HG02973 (cell line): ENCODE results near the gene LMAN1L.

Experiments
- ATAC-seq: cut with Tn5 transposase; IDR thresholded peaks from one replicate; pipeline ENCODE4 v1.9.1; 2021; ENCODE audit warnings: moderate library complexity; ENCODE audit not compliant: unreplicated experiment

LMAN1L gene

DNA sequence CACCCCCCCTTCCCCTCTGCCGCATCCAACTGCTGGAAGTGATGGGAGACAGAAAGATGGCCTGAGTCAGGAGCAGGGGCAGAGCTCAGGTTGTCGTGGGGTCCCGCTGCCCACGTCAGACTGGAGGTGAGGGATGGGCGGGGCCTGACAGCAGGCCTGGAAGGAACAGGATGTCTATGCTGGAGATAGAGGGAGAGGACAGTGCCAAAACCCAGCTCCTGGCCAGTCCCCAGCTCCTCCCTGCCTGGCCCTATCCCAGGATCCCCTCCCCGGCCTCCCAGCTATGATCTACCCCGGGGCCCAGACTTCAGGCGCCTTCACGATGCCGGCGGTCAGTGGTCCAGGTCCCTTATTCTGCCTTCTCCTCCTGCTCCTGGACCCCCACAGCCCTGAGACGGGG, at the start of gene LMAN1L:
TSS of gene LMAN1L (plus strand) at position 303 of the 400 bp plus-strand sequence. CDS start at position 323, 20 bp downstream.
- no peak for ATAC-seq

DNA sequence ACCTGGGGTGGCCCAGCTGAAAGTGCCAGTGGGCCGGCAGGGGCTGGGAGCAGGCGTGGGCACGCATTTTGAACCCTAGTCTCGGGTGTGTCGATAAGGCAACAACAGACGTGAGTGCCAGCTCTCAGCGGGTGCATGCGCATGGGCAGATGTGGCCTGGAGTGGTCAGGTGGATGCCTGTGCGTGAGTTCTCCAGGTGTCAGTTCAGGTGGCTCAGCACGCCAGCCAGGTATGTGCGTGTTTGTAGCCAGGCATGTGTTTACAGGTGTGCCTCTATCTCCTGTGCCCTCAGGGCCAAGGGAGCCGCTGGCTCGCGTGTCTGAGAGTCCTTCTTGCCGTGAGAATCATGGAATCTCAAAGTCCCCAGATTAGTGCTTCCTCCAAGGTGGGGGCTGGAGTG, 49.2 kb upstream of the LMAN1L start:
- ATAC-seq, result no peak

DNA sequence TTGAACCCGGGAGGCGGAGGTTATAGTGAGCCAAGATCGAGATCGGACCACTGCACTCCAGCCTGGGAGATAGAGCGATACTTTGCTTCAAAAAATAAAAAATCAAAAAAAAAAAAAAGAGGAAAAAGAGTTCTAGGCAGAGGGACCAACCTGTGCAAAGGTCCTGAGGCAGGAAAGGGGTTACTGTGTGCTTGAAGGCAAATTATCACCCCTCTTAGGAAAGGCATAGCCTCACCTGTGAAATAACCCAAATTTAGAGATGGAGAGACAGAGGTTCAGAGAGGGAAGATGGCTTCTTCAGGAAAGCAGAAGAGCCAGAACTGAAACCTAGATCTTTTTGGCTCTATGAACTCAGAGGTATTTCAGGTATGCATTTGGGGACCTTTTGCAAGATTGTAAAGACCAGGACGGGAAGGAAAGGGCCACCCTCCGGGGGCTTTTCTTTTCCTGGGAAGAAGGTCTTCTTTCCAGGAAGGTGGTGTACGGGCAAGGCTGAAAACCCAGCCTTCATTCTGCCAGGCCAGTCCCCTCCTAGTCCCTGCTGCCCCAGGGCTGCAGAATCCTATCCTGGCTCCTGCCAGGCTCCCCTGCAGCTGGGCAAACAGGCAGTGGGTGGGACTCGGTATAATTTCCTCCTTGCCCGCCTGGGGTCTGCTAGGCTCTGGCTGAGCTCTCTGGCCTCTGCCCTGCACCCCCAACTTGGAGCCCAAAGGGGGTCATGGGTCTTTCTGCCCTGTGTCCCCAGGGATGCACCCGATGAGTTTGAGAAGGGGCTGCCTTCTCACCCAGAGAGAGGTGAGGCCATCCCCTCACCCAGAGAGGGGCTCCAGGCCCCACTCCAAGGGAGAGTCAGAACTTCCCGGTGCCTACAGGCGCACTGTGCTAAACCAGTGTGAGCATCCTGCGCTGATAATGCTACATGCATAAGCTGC, 45.2 kb upstream of the LMAN1L start:
- no peak for ATAC-seq

DNA sequence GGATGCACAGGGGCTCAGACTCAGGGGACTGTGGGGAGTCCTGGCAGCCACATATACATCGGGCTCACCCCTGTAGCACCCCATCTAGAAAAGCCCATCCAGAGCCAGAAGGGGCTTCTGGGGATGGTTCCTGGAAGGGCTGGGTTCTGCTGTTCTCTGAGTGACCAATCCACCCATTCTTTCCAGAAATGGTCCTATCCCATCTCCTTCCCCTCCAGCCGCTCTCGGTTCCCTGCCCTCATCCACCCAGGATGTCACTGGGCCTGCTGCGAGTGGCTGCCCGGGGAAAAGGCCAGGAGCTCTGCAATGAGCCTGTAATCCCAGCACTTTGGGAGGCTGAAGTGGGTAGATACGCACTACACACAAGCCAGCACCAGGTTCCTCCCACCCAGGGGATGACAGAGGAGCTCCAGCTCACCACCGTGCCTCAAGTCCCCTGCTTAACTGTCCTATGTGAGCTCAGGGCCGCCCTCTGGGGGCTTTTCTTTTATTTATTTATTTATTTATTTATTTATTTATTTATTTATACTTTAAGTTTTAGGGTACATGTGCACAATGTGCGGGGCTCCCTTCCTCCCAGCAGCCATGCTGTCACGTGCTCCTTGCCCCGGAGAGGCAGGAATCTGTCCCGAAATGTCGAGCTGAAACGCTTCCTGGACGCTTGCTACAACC, 44.4 kb upstream of the LMAN1L start:
- no peak for ATAC-seq

DNA sequence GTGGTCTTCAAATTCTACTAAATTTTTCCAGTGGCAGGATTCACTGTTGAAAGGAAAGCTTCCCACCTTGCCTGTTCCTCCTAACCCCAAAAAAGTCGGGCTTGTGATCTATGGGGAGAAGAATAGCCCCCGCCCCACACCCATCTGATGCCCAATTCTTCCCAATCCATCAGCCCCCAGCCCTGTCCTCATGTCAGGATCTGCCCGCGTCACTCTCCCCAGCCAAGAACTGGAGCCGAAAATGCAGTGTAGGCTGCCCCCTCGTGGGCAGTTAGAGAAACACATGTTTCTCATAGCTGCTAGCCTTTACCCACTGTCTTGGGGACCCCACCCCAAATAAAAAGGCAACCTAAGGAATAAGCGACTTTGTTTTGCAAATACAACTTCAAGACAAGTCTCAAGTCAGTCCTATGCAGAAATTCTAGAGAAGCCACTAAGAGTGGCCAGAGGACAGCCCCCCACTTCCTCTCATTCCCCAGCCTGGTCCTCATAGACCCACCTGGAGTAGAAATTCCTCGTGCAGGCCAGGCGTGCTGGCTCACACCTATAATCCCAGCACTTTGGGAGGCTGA, 43.8 kb upstream of the LMAN1L start:
- no peak for ATAC-seq

DNA sequence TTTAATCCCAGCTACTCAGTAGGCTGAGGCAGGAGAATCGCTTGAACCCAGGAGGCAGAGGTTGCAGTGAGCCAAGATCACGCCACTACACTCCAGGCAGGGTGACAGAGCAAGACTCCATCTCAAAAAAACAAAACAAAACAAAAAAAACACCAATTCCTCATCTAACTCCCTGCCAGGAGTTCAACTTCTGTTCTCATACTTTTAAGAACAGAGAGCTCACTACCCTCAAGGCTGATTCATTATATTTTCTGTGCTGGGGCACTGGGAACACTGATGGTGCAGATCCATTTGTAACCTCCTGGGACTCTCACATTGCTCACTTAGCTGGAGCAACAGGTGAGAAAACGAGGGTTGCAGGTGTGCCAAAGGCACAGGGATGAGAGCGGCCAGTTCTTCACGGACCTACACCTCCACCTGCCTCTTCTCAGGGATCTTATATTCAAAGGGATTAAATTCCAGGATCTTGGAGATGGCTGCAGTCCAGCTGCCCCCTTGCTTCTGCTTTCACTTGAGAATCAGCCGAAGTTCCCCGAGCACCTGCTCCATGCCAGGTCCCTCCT, 43.1 kb upstream of the LMAN1L start:
- ATAC-seq, result no peak

DNA sequence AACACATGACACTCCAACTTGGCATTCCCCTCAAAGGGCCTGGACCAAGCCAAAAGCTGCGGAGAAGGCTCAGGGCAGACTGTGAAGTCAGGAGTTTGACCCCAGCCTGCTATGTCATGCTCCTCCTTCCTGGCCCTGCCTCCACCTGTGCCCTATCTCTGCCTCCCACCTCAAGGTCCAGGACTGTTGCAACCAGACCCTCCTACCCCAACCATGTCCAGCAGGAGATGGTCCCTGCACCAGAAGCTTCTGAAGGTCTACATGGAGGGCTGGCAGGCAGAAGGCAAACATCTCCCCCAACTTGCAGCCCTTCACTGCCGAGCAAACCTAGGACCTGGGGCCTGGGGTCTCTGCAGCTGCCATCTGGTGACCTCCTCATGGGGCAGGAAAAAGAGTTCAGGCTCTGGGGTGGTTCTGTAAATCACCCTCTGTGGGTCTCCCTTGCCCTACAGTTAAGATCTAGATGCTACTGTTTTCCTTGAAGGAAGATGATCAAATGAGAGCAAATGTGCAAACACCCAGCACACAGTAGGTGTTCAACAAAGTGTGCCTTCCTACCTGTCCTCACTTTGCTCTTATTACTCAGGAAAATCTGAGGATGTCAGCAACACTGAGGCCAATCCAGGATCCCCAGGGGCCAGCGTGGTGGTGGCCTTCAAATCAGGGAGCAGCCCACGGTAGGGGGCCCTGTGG, 42.3 kb upstream of the LMAN1L start:
- no peak for ATAC-seq

DNA sequence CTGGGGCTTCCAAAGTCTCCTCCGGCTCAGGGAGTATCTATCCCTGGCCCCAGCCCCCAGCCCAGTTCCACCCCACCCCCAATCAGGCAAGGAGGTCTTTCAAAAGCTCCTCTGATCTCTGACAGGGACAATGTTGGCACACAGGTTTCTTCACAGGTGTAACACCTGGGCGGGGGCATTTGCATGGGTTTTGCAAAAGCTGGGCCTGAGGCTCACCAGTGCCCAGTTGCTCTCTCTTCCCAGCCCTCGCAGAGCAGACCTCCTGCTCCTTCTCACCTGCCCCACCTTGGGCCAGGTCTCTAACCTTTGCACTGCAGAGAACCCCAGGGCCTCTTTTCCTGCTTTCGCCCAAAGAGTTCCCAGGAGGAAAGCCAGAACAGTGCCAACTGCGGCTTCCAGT, 39.3 kb upstream of the LMAN1L start:
- no peak for ATAC-seq

DNA sequence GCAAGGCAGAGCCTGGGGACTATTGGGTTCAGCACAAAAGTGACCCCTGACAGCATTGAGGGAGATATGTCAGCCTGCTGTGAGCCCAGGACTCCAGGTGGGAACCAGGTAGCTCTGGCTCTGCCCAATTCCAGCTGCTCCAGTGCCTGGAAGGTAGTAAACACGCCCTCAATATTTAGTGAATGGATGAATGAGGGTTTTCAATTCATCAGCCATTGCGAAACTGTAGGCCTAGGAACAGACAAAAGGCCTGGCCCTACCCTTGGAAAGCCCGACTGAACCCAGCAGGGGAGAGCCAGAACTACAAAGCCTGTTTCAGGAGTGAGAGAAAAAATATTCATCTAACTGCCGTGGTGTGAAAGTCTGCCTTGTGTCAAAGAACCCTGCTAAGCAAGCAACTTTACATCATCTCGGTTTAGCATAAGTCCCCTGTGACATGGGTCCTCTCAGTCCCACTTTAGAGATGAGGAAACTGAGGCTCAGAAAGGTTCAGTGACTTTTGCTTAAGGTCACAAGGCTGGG, 38.8 kb upstream of the LMAN1L start:
- ATAC-seq, result no peak

DNA sequence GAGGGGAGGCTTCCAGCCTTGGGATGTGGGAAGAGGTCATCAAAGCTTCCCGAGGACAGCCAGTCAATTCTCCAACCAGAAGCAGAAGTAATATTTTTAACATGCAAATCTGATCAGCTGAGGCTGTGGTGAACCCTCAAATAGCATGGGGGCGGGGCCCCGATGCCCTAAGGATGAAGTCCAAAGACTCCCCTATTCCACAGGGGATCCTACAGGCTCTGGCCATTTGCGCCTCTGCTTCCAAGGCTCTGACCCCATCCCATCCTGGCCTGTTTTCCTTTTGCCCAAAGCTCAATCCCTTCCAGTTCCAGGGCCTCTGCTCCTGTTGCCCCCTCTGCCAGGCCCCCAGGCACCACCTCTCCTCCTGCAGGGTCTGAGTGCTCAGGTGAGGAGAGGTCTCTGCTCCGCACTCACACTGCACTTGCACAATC, 37.5 kb upstream of the LMAN1L start:
- no peak for ATAC-seq

DNA sequence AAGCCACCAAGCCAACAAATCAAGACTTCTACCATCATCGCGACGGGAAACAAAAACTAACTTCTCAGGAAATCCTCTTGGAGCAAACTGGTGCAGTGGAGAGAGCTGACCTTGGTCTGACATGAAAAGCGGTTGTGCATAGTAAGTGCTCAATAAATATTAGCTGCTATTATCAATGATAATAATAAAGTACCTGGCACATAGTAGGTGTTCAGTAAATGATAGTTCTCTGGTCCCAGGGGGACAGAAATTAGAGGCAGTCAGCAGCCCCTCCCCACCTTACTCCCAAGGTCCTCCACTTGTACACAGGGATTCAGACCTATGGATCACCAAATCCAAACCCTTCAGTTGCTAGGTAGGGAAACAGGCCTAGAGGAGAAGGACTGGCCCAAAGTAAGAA, 36.7 kb upstream of the LMAN1L start:
- ATAC-seq, result no peak

DNA sequence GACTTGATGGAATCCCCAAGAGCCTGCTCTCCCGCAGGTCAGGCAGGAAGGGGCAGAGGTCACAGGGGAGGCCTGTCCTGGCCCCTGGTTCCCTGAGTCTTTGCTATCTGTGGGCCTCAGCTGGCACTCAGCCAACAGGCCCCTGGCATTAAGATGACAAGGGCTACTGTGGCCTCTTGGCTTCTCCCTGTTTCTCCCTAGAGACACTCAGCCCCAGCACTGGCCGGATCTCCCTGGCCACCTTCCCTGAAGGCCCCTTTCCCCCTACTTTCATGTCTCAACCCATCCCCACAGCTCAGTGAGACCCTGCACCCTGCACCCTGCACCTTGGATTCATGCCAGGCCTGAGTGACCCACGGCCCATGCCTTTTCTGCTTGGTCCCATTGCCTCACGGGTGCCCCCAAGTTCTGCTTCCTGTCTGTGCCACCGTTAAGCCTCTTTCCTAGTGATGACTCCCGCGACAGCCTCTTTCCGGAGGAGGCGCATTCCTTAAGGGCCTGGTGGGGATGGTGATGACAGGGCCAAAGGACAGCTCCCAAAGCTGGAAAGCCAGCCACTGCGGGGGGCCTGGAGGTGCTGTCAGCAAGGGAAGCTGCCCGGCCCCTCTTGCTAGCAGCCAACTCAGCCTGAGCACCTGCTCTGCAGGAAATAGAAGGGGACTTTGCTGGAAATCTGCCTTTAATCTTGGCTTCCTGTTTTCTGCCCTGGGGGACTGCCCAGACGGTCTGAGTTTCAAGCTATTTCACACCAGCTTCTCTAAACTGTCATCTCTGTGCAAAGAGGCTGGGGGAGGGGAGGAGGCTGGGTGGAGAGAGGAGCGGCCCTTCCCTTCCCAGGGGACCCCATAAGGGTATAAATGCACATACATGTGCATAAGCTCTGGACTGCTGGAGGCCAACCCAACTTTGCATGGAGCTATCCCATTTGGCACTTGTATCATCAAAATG, 35.5 kb upstream of the LMAN1L start:
- no peak for ATAC-seq

DNA sequence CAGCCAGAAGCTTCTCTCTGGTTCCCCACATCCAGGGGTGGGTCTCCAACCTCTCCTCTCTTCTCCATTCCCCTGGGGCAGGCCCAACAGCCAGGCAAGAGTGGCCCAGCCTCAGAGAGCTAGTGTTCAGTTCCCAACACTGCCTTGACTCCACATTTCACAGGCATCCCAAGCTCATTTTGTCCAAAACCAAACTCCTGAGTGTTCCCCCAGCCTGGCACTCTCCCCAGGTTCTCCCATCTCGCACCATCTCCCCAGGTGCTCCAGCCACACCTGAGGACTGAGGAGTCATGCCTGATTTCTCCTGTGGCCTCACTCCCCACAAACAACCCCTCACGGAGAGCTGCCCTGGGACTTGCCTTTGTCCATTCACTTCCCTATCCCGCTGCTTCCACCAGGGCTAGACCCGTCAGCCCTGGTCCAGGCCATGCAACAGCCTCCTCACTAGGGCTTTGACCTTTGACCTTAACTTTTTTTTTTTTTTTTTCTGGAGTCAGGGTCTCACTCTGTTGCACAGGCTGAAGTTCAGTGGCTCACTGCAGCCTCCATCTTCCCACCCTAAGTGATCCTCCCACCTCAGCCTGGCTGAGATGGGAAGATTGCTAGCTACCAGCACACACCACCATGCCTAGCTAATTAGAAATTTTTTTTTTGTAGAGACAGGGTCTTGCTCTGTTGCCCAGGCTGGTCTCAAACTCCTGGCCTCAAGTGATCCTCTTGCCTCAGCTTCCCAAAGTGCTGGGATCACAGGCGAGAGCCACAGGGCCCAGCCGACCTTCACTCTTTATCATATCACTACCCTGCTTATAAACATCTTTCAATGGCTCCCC, 34.7 kb upstream of the LMAN1L start:
- no peak for ATAC-seq

DNA sequence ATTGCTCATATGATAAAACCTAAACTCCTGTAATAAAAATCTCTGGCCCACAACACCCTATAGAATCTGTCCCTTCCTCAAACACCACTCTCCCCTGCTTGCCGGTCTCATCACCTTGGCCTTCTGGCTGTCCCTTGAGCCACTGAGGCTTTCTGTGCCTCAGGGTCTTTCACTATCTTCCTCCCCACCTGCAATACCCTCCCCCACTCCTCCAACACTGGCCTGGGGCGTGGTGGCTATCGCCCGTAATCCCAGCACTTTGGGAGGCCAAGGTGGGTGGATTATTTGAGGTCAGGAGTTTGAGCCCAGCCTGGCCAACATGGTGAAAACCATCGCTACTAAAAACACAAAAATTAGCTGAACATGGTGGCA, 34.0 kb upstream of the LMAN1L start:
- ATAC-seq, result no peak

DNA sequence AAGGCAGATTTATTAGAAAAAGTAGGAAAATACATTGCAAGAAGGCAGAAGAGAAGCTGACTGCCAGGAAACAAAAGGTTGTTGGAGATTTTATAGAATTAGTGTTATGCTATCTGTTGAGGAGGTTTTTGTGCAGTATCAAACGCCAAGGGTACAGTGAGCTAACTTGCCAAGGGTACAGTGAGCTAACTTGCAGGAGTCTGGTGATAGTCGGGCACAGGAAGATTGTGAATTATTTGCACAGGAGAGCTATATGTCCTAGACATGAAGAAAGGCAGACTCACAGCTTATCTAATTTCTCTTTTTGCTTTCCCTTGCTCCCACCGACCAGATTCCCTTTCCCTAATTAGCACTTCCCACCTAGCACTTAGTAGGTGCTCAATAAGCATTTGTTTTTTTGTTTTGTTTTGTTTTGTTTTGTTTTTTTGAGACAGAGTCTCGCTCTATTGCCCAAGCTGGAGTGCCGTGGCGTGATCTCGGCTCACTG, 33.4 kb upstream of the LMAN1L start:
- ATAC-seq, result no peak

DNA sequence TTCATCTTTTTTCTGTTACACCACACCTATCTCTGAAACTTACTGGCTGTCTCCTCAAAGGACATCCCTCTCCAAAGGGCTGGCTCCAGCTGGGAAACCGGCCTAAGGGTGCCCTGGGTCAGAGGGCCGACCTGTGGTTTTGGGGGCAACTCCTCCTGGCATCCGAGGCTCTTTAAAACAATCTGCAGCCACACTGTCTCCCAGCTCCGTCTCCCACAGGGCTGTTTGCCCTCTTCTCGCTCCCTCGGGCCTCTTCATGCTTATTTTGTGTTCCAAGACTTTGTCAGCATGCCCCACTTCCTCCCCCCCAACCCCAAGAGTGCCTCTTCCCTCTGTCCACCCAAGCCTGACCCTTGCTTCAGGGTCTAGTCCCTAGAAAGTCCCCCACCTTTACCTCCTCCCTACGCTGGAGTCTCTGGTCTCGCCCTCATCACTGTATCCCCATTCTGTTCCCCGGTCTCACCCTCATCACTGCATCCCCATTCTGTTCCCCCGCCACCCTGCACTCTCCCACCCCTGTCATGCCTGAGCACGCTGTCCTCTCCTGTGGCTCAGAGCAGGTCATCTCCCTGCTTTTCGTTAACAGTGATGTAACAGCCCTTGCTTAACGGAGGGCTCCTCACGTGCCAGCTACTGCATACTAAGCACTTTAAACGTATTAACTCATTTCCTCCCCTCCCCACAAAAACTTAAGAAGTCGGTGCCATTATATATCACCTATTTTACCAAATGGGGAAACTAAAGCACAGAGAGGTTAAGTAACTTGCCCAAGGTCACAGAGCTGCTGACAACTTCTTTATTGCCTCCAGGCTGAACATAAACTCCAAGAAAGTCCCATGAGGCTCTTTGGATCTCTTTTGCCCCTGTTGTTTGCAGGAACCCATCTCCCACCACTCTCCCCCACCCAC, 31.9 kb upstream of the LMAN1L start:
- no peak for ATAC-seq

DNA sequence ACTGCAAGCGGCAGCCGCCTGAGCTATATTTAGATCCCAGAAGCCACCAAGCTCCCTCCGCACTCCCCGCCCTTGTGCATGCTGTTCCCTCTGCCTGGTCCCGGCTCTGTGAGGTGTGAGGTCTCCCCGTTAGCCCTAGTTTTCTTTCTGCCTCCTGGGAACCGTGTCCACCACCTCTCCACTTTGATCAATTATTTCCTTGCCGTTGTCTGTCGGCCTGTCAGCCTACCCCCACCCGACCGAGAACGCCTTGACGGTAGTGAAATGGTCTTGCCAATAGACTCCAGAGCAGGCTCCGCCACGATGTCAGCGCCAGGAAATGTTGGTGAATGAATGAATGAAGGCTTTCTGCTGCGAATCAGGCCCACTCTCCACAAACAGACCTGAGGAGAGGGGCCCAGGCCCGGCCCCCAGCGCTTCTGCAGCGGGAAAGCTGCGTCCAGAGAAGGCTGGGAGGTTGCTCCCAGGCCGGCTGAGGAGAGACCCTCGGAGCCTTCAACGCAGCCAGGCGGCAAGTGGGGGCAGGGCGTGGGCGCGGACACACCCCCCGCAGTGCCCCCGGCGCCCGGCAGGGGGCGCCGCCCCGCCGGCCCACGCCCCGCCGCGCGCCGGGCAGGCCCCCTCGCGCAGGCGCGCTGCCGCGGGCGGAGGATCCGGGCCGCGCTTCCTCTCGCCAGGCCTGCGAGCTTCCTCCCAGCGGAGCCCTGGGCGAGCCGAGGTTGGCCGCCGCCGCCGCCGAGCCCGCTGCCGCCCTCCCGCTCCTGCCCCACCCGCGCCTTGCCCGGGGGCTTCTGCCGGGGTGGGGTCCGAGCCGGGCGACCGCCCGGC, 31.0 kb upstream of the LMAN1L start, which contains the start of gene CSK:
TSS of gene CSK (plus strand) at position 650 of the 828 bp plus-strand sequence. CDS start 16,218 bp downstream, outside the sequence.
- peak; percentile 28 for ATAC-seq
